ENCODE data around the gene SNRPB. TPM values are rescaled to one million over a fixed set of nuclear protein-coding genes. Genes with fewer than 3 reads are reported as not detected.

The SNRPB gene
- total RNA-seq, 1 experiment from 2014 or later = 664 TPM

DNA sequence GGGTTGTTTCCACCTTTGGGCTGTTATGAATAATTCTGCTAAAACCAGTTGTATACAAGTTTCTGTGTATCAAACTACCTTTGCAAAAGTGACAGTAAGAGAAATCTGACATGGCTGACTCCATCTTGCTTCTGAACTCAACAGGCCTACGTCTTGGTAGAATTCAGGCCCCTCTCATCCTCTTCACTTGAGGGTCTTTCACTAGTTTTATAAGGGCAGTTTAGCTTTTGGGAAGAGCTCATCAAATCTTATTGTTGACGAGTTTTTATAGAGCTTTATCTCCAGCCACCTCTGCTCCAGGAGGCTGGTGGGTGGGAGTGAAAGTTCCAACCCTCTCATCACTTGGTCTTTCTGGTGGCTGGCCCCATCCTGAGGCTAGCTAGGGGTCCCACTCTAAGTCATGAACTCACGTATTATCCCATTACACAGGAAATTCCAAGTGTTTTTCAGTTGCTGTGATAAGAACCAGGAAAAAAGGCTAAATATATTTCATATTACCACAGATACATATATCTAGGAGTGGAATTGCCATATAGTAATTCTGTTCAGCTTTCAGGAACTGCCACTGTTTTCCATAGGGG, 11.6 kb downstream of the SNRPB start:
- Histone ChIP-seq H2AFZ (ENCODE audit: low read length) (no peak overlapping the region), H3K4me2 (ENCODE audit: low read length) (no peak overlapping the region), H3K4me1 (ENCODE audit: insufficient read depth, low read length) (no peaks in the 10 kb centered on the region), H3K9me2 (replicated peaks; ENCODE audit: low read length) (no peaks in the 10 kb centered on the region), H3K36me3 (ENCODE audit: low read depth, low read length) (peaks cover 44% of the 10 kb centered on the region), H3K27me3 (ENCODE audit: low read length) (no peaks in the 10 kb centered on the region), H3K9me3 (ENCODE audit: low read length) (no peaks in the 10 kb centered on the region), H3K27ac (ENCODE audit: low read length) (no peak overlapping the region), H4K20me1 (ENCODE audit: low read length) (peaks cover 36% of the 10 kb centered on the region), H3F3A (ENCODE audit: low read length, unreplicated experiment) (peaks cover 29% of the 10 kb centered on the region), H3K4me3 (ENCODE audit: low read length) (no peak overlapping the region), H3K9ac (ENCODE audit: low read length) (no peak overlapping the region), H3K79me2 (ENCODE audit: low read length) (peaks cover 2% of the 10 kb centered on the region; the same call in 1 of the 2 replicates)
- intact Hi-C loops (cut with micrococcal nuclease) = loop anchor here (10.0 kb wide), 1 partner anchor 354 kb away; the partner anchor contains the start of gene STK35
- POLR2A ChIA-PET (ENCODE audit: unreplicated experiment) = no interaction called here
- TF ChIP-seq, protein P1, sequence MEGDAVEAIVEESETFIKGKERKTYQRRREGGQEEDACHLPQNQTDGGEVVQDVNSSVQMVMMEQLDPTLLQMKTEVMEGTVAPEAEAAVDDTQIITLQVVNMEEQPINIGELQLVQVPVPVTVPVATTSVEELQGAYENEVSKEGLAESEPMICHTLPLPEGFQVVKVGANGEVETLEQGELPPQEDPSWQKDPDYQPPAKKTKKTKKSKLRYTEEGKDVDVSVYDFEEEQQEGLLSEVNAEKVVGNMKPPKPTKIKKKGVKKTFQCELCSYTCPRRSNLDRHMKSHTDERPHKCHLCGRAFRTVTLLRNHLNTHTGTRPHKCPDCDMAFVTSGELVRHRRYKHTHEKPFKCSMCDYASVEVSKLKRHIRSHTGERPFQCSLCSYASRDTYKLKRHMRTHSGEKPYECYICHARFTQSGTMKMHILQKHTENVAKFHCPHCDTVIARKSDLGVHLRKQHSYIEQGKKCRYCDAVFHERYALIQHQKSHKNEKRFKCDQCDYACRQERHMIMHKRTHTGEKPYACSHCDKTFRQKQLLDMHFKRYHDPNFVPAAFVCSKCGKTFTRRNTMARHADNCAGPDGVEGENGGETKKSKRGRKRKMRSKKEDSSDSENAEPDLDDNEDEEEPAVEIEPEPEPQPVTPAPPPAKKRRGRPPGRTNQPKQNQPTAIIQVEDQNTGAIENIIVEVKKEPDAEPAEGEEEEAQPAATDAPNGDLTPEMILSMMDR (conservative IDR thresholded peaks at IDR 0.05; ENCODE audit: low read depth, low read length) = no peak
- TF ChIP-seq EZH2 (IDR thresholded peaks at IDR 0.05; ENCODE audit: low read length, unreplicated experiment) (no peak), EZH2phosphoT487 (IDR thresholded peaks at IDR 0.05; ENCODE audit: borderline replicate concordance, low read length) (no peak)
- DNase-seq = no peak
- ATAC-seq = no peak
- CTCF ChIA-PET = no interaction called here
- no TSS peak for BruUV-seq (replicated peaks)

DNA sequence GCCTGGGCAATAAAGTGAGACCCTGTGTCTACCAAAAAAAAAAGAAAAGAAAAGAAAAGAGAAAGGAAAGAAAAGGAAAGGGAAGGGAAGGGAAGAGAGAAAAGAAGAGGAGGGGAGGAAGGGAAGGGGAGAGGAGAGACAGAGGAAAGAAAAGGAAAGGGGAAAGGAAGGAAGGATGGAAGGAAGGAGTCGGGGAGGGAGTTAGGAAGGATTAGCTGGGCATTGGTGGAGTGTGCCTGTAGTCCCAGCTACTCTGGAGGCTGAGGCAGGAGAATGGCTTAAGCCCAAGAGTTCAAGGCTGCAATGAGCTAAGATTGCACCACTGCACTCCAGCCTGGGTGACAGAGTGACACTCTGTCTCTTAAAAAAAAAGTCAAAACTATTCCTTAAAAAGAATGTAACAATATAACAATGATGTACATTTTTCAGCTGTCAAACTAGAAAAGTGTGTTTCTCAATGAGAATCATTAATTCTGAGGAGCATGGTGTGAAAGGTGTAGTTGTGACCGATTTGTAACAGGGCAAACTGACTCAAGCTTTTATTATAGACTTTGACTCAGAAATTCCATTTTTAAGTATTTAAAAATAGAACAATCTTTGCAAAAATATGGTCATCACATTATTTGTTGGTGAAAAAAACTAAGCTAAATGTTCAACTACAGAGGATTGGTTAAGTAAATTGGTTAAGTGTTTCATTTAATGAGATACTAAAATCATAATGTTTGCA, 14.7 kb downstream of the SNRPB start:
- Histone ChIP-seq H3K27me3 (ENCODE audit: low read length) (no peaks in the 10 kb centered on the region), H3K27ac (ENCODE audit: low read length) (no peak overlapping the region), H3K36me3 (ENCODE audit: low read depth, low read length) (peaks cover 13% of the 10 kb centered on the region), H3K4me3 (ENCODE audit: low read length) (no peak overlapping the region), H3K4me2 (ENCODE audit: low read length) (no peak overlapping the region), H3K9me3 (ENCODE audit: low read length) (no peaks in the 10 kb centered on the region), H2AFZ (ENCODE audit: low read length) (no peak overlapping the region), H3K9ac (ENCODE audit: low read length) (no peak overlapping the region), H3F3A (ENCODE audit: low read length, unreplicated experiment) (peaks cover 22% of the 10 kb centered on the region), H3K9me2 (replicated peaks; ENCODE audit: low read length) (no peaks in the 10 kb centered on the region), H4K20me1 (ENCODE audit: low read length) (0 out of 2 replicates have a peak, but pooled peaks cover 11% of the 10 kb centered on the region), H3K4me1 (ENCODE audit: insufficient read depth, low read length) (no peaks in the 10 kb centered on the region), H3K79me2 (ENCODE audit: low read length) (no peaks in the 10 kb centered on the region)
- TF ChIP-seq EZH2phosphoT487 (IDR thresholded peaks at IDR 0.05; ENCODE audit: borderline replicate concordance, low read length) (no peak), EZH2 (IDR thresholded peaks at IDR 0.05; ENCODE audit: low read length, unreplicated experiment) (no peak)
- TF ChIP-seq, protein P1 (conservative IDR thresholded peaks at IDR 0.05; ENCODE audit: low read depth, low read length) = no peak
- ChIA-PET POLR2A (ENCODE audit: unreplicated experiment) (interaction anchor here (0.6 kb wide), 1 partner anchor 15 kb away, joined by 3 read pairs; the partner anchor contains the start of gene SNRPB), CTCF (interaction anchor here (0.6 kb wide), 1 partner anchor 201 kb away, joined by 3 read pairs; no protein-coding TSS in a partner anchor)
- no peak for DNase-seq
- BruUV-seq (replicated peaks) = no TSS peak
- ATAC-seq = no peak
- intact Hi-C loops (cut with micrococcal nuclease) = loop anchor here (10.0 kb wide), 1 partner anchor 351 kb away; the partner anchor contains the start of gene STK35

Measured in PC-3 (cell line).